GM19328 (cell line): ENCODE measurements around the gene ANKRD11.
"Not testable (repeated sequence)": the region's sequence is repeated elsewhere in the genome, so short reads cannot be mapped to it uniquely, and the experiment has no call there.

Experiments
- ATAC-seq: cut with Tn5 transposase; IDR thresholded peaks from one replicate; pipeline ENCODE4 v1.9.1; 2021; ENCODE audit warnings: mild to moderate bottlenecking, moderate library complexity; ENCODE audit not compliant: unreplicated experiment

Gene ANKRD11

DNA sequence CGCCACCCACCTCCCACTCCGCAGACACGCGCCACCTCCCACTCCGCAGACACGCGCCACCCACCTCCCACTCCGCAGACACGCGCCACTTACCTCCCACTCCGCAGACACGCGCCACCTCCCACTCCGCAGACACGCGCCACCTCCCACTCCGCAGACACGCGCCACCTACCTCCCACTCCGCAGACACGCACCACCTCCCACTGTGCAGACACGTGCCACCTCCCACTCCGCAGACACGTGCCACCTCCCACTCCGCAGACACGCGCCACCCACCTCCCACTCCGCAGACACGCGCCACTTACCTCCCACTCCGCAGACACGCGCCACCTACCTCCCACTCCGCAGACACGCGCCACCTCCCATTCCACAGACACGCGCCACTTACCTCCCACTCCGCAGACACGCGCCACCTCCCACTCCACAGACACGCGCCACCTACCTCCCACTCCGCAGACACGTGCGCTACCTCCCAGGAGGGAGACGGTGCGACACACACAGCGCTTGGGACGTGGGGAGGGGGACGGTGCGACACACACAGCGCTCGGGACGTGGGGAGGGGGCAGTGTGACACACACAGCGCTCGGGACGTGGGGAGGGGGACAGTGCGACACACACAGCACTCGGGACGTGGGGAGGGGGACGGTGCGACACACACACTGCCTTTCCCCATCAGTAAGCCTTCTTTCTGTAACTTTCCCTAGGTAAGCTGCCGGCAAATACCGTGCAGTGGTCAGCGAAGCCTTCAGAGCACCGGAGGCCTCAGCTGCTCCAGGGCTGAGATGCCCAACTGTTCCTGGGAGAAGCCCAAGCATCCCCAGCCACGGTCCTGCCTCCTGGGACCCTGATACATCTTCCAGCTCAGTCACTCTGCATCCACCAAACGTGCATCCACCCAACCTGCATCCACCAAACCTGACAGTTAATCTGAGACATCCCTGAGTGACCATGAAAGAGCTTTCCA lies 183.6 kb downstream of the ANKRD11 start:
- ATAC-seq, result not testable (repeated sequence)

- ATAC-seq, result no peak
These were observed 185.2 kb downstream of the ANKRD11 start for GRCh38 chr16:89304941-89305705.

DNA sequence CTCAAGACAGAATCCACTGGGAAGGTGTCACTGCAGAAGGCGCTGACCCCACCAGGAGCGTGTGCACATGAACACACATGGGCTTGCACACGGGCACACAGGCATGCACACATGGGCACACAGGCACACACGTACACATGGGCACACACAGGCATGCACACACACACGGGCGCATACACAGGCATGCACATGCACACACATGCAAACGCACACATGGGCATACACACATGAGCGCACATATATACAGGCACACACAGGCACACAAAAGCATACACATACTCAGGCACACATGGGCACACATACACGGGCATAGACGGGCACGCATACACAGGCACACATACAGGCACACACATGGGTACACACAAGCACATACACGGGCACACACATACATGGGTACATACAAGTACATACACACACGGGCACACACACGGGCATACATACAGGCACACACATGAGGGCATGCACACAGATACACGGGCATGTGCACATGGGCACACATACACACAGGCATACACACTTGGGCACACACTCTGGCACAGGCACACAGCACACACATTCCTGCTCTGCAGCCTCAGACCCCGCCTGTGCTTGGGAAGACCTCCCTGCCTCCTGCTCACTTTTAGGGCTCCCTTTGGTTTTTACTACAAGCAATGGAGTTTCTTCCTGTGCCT lies 186.0 kb downstream of the ANKRD11 start:
- no peak for ATAC-seq

- no peak for ATAC-seq
These were observed 186.7 kb downstream of the ANKRD11 start for GRCh38 chr16:89303617-89304016.

- no peak for ATAC-seq
These were observed 189.4 kb downstream of the ANKRD11 start for GRCh38 chr16:89300976-89301360.

DNA sequence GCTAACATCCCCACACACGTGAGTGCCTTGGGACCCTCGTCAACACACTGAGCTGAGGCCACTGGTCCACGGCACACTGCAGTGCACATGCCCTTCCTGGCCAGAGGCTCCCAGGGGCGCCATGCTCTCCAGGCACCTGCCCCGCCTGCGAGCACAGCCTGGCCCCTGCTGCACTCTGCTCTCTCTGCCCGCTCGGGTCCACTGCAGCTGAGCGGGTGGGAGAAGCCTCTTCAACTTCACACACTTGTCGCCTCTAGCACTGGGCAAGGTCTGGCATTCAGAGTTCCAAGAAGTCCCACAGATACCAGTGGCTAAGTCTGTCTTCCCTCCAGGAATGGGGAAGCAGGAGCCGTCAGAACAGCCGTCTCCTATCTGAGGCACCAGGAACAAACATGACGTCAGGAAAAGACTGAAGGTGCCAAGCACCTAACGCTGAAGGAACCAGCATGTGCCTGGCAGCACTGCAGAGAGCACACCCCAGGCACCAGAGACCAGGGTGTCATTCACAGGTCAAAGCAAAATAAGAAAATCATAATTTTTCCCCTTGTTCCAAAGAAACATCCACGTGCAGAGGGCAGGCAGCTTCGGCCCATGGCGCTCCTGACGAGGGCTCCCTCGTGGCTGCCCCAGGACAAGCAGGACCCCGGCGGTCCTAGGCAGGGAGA lies 189.9 kb downstream of the ANKRD11 start:
- no peak for ATAC-seq

DNA sequence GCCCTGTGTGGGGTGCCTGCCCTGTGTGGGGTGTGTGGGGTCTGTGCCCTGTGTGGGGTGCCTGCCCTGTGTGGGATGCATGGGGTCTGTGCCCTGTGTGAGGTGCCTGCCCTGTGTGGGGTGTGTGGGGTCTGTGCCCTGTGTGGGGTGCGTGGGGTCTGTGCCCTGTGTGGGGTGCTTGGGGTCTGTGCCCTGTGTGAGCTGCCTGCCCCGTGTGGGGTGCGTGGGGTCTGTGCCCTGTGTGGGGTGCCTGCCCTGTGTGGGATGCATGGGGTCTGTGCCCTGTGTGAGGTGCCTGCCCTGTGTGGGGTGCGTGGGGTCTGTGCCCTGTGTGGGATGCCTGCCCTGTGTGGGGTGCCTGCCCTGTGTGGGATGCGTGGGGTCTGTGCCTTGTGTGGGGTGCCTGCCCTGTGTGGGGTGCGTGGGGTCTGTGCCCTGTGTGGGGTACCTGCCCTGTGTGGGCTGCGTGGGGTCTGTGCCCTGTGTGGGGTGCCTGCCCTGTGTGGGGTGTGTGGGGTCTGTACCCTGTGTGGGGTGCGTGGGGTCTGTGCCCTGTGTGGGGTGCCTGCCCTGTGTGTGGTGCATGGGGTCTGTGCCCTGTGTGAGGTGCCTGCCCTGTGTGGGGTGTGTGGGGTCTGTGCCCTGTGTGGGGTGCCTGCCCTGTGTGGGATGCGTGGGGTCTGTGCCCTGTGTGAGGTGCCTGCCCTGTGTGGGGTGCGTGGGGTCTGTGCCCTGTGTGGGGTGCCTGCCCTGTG lies 190.8 kb downstream of the ANKRD11 start:
- not testable (repeated sequence) for ATAC-seq

- ATAC-seq, result no peak
These were observed 191.6 kb downstream of the ANKRD11 start for GRCh38 chr16:89298623-89299225.

- no peak for ATAC-seq
These were observed 192.3 kb downstream of the ANKRD11 start for GRCh38 chr16:89297910-89298545.

DNA sequence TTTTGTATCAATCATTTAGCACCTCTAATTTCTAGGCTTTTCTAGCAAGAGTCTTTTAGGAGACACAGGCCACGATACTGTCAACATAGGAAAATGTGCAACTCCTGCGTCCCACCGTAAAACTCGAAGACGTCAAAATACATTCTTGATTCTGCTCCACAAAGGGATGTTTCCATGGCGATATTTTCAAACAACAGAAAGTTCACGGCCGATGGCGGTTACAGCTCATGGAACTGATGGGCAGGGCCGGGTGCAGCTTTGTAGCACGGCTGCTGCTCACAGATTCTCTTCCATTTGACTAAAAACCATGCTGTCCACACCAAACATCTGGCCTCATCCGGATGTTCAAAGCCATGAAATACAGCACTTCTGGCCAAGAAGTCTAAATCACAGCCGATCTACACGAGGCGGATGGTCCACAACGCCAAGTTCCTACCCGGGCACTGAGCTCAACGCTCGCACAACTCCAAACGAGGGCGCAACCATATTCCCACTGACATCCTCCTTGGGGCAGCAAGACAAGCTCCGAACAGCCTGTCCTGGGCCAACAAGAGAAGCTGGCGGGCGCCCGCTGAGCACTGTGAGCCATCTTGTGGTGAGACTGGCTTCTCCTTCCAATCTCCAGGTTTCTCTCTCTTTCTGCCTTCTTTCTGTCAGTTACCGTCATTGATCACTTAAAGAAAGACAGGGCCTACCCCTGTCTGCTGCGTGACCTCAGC lies 193.0 kb downstream of the ANKRD11 start:
- no peak for ATAC-seq

- no peak for ATAC-seq
These were observed 194.4 kb downstream of the ANKRD11 start for GRCh38 chr16:89295915-89296314.

DNA sequence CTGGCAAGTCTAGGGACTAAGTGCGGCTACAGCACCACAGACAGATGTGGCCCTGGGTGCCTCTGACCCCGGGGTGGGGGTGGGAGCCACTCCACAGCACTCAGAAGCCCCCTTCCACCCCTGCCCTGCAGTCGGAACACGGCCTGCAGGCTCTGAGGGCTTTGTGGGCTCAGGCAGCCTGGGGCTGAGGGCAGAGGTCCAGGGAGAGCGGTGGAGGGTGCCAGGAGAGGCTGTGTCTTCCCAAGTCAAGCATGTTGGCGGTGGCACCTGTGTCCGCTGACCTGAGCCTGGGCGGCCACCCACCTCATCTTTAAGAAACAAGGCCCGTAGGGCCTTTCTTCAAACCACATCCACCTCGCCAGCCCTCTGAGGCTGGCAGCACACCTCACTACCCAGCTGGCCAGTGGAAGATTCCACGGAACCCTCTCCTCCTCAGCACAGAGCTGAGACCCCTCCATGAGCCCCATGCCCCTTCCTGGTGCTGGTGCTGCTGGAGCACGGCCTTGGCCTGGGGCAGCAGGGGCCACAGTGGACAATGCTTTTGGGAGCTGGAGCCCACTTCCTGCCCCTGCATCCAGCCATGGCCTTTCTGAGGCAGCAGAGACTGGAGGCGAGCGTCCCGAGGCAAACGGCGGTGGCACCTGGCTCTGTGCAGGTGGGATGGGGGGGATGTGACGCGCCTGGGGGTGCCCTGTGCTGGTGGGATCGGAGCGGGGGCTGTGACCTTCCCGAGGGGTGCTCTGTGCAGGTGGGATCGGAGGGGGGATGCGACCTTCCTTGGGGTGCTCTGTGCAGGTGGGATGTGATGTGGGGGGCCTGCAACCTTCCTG lies 195.1 kb downstream of the ANKRD11 start:
- no peak for ATAC-seq

- ATAC-seq, result no peak
These were observed 195.9 kb downstream of the ANKRD11 start for GRCh38 chr16:89294486-89294885.

DNA sequence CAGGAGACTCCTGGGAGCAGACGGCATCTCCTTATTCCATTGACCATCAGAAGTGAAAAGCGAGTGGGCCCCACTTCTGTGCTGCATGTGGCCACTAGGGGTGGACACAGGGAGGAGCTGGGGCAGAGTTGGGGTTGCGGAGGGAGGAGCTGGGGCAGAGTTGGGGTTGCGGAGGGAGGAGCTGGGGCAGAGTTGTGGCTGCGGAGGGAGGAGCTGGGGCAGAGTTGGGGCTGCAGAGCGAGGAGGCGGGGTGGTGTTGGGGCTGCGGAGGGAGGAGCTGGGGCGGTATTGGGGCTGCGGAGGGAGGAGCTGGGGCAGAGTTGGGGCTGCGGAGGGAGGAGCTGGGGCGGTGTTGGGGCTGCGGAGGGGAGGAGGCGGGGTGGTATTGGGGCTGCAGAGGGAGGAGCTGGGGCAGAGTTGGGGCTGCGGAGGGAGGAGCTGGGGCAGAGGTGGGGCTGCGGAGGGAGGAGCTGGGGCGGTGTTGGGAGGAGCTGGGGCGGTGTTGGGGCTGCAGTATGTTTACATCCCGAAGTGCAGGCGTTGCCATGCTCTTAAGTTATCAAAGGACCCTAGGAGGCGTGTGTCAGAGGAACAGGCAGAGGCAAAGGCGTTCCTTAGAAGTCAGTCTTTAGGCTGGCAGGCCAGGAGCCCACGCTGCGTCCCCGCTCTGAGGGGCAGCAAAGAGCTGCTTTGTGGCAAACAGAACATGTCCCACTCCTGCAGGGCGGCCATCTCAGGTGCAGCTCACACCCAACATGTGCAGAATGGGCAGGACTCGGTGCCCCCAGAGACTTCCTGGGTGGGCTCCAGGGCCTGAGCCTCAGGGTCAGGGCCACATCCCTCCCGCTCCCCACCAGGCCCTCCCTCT lies 196.9 kb downstream of the ANKRD11 start:
- no peak for ATAC-seq

DNA sequence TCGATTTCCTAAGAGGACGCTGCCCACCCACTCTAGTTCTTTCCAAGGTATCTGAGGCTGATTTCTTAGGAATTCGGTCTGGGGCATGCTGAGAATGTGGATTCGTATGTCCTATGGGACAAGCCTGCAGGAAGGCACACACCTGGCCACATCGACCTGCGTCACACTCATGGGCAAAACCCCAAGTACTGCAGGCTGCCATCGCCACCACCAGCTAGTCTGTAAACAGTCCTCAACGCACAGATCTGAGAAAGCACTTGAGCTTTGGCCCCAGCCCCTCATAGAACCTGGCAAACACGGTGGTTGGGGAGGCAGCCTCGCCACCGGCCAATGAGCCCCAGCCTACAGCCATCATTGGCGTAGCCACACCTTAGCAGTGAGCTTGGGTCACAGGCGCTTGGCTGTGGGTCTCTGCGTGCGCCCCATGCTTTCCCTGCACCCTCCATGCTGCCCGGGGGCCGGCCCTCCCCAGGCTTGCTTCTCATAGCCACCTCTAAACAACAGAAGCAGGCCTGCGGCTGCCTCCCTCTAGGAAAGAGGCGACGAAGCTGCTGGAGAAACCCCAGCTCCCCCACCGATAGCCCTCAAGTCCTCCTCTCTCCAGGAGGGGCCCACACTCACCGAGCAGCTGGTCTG lies 197.8 kb downstream of the ANKRD11 start:
- no peak for ATAC-seq

DNA sequence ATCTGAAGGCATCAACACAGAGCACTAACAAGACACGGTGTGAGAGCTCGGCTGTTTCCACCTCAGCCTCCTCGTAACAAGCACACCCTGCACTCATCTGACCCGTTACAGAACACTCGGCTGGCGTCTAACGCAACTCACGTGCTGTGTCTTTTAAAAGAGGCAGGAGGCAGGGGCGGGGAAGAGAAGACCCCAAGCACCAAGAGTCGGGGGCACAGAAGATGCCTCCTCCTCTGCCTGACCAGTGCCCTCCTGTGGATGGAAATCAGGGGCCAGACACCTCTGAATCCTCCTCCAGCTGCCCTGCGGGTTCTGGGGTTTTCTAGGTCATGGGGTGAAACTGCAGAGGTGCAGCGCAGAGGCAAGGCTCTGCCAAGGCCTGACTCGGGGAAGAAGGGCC lies 198.6 kb downstream of the ANKRD11 start:
- no peak for ATAC-seq
